A549 (cell line): ENCODE measurements around the gene RSPH3. TPM values are rescaled to one million over a fixed set of nuclear protein-coding genes. Genes with fewer than 3 reads are reported as not detected.

Experiments used
- ATAC-seq, 2 experiments: fragments of 200-7000 bp in 1 of 2; fragments of >200 bp in 1 of 2; cut with Nextera tagmentation in 1 of 2; cut with Tn5 transposase in 1 of 2; 3 replicates each; pipeline versions ENCODE4 v1.8.0 to v1.9.1; 2018 to 2020; ENCODE audit warnings: mild to moderate bottlenecking in 1 of 2, moderate library complexity in 1 of 2
- CTCF ChIA-PET: fragments of 300-600 bp; sonication (Branson Sonifier 250); formaldehyde crosslinking; extraction: SDS; loops from one replicate; lab custom pipeline; 2021; ENCODE audit warnings: antibody characterized with exemption, inconsistent platforms; lab: Yijun Ruan, JAX
- POLR2A ChIA-PET: fragments of 350-600 bp; formaldehyde crosslinking; extraction: SDS; loops from one replicate; lab custom pipeline; 2021; ENCODE audit warnings: antibody characterized with exemption, inconsistent platforms; lab: Yijun Ruan, JAX
- DNase-seq, 2 experiments: peaks; one replicate each; pipeline versions ENCODE4 v3.0.0 to v3.0.0-alpha.2; 2011 to 2016; ENCODE audit warnings: low read depth in 1 of 2, low spot score in 1 of 2
- FAIRE-seq: peaks from 2 replicates; lab custom pipeline; 2011; peaks lifted over from hg19 to GRCh38; lab: Jason Lieb, UNC
- H3K27ac ChIP-seq, 2 experiments: fragments of >200 bp; sonication (Bioruptor Twin); formaldehyde crosslinking; 3 replicates each; pipeline ENCODE4 v1.5.1; 2016 to 2017
- H3K4me1 ChIP-seq: fragments of >200 bp; sonication (Bioruptor Twin); formaldehyde crosslinking; 3 replicates; pipeline ENCODE4 v1.6.1; 2016
- H3K4me2 ChIP-seq: fragments of >200 bp; sonication (Bioruptor Twin); formaldehyde crosslinking; 3 replicates; pipeline ENCODE4 v1.6.1; 2016
- H3K4me3 ChIP-seq: fragments of >200 bp; sonication (Bioruptor Twin); formaldehyde crosslinking; 3 replicates; pipeline ENCODE4 v1.5.1; 2016
- H3K9me3 ChIP-seq: fragments of >200 bp; sonication (Bioruptor Twin); formaldehyde crosslinking; 3 replicates; pipeline ENCODE4 v1.6.1; 2016
- BHLHE40 ChIP-seq: IDR thresholded peaks from 2 replicates; pipeline ENCODE4 v1.6.1; 2012; ENCODE audit warnings: low read depth, low read length, inconsistent platforms
- CBX2 ChIP-seq: fragments of 200-600 bp; sonication (generic); IDR thresholded peaks from 2 replicates; pipeline ENCODE4 v1.6.1; 2016; ENCODE audit warnings: low read depth, mild to moderate bottlenecking, borderline replicate concordance
- CBX8 ChIP-seq: fragments of 200-600 bp; sonication (generic); IDR thresholded peaks from 2 replicates; pipeline ENCODE4 v1.6.1; 2016
- CEBPB ChIP-seq, 2 experiments: fragments of >200 bp in 1 of 2; sonication (Bioruptor Twin) in 1 of 2; formaldehyde crosslinking in 1 of 2; IDR thresholded peaks; 2 replicates each; pipeline ENCODE4 v1.6.1; 2012 to 2016
- EHMT2 ChIP-seq: fragments of 200-600 bp; sonication (generic); IDR thresholded peaks from 2 replicates; pipeline ENCODE4 v1.6.1; 2016; ENCODE audit warnings: antibody characterized with exemption, low read depth, mild to moderate bottlenecking, moderate library complexity
- FOSB ChIP-seq: fragments of 250-450 bp; sonication (Bioruptor Pico); IDR thresholded peaks from 2 replicates; pipeline ENCODE4 v1.5.0; 2020; ENCODE audit warnings: mild to moderate bottlenecking, moderate library complexity
- HES2 ChIP-seq: fragments of >200 bp; sonication (Bioruptor Twin); formaldehyde crosslinking; IDR thresholded peaks from 2 replicates; pipeline ENCODE4 v1.6.1; 2016
- HOXB13 ChIP-seq: fragments of 250-450 bp; sonication (Bioruptor Pico); IDR thresholded peaks from 2 replicates; pipeline ENCODE4 v1.5.0; 2020; ENCODE audit warnings: low read depth, mild to moderate bottlenecking, moderate library complexity
- JUNB ChIP-seq: fragments of >200 bp; sonication (Bioruptor Twin); formaldehyde crosslinking; IDR thresholded peaks from 2 replicates; pipeline ENCODE4 v1.6.1; 2016
- KDM1A ChIP-seq: fragments of 200-600 bp; sonication (generic); IDR thresholded peaks from 2 replicates; pipeline ENCODE4 v1.6.1; 2016; ENCODE audit warnings: low read depth, mild to moderate bottlenecking
- KDM5A ChIP-seq: fragments of 200-600 bp; sonication (generic); IDR thresholded peaks from 2 replicates; pipeline ENCODE4 v1.6.1; 2016; ENCODE audit warnings: antibody characterized with exemption, mild to moderate bottlenecking
- MAZ ChIP-seq: fragments of 150-350 bp; IDR thresholded peaks from 2 replicates; pipeline ENCODE4 v1.6.1; 2014; ENCODE audit warnings: antibody characterized with exemption, low read depth, low read length, borderline replicate concordance
- NR3C1 ChIP-seq: fragments of >200 bp; sonication (Bioruptor Twin); formaldehyde crosslinking; IDR thresholded peaks from 3 replicates; pipeline ENCODE4 v1.6.1; 2017
- POLR2AphosphoS2 ChIP-seq: conservative IDR thresholded peaks from 2 replicates; pipeline ENCODE4 v1.6.1; 2012; ENCODE audit warnings: low read length, improper control_type of control experiment, inconsistent platforms
- RCOR1 ChIP-seq: fragments of 150-350 bp; IDR thresholded peaks from 2 replicates; pipeline ENCODE4 v1.6.1; 2014; ENCODE audit warnings: antibody characterized with exemption, low read length, low read depth
- SREBF2 ChIP-seq: fragments of 450-650 bp; IDR thresholded peaks from 2 replicates; pipeline ENCODE4 v1.6.1; 2014; ENCODE audit warnings: mild to moderate bottlenecking, moderate library complexity
- TFCP2L1 ChIP-seq: fragments of 250-450 bp; sonication (Bioruptor Pico); IDR thresholded peaks from 2 replicates; pipeline ENCODE4 v1.5.0; 2021; ENCODE audit warnings: mild to moderate bottlenecking
- TP53 ChIP-seq: fragments of 250-450 bp; sonication (Bioruptor Pico); IDR thresholded peaks from 2 replicates; pipeline ENCODE4 v1.5.0; 2021; ENCODE audit warnings: mild to moderate bottlenecking, moderate library complexity
- ZFP36 ChIP-seq: fragments of 450-650 bp; IDR thresholded peaks from 2 replicates; pipeline ENCODE4 v1.6.1; 2014; ENCODE audit warnings: borderline replicate concordance; ENCODE audit not compliant: partially characterized antibody
- ZSCAN20 ChIP-seq: fragments of 250-450 bp; sonication (Bioruptor Pico); IDR thresholded peaks from 2 replicates; pipeline ENCODE4 v1.8.0; 2022; ENCODE audit warnings: mild to moderate bottlenecking, moderate library complexity
- WGBS: methylation state at CpG from one replicate; pipeline ENCODE4 v1.1.6; 2017; ENCODE audit errors: missing lambda C conversion rate; 5-methylcytosine and 5-hydroxymethylcytosine counted together
- polyA plus RNA-seq, 4 experiments: library from polyadenylated mRNA; depleted of rRNA in 3 of 4; stranded (reverse); fragments of >200 nt; fragmentation: RNase III in 1 of 4; extraction: RNeasy Plus Mini Kit Qiagen cat#74134 plus additional on column Dnase treatment in 1 of 4; gene quantifications; 2 replicates in 3 of 4; 3 replicates in 1 of 4; pipeline ENCODE4 v1.2.3, GENCODE V29; 2011 to 2017
- TF ChIP-seq, protein P1 (sequence below): fragments of >200 bp; sonication (Bioruptor Twin); formaldehyde crosslinking; IDR thresholded peaks from 3 replicates; pipeline ENCODE4 v1.6.1; 2016
- TF ChIP-seq, protein P2 (sequence below): fragments of 200-600 bp; sonication (generic); IDR thresholded peaks from 2 replicates; pipeline ENCODE4 v1.6.1; 2016; ENCODE audit warnings: antibody characterized with exemption, mild to moderate bottlenecking, moderate library complexity

The RSPH3 gene
- polyA plus RNA-seq, 2 of the 4 experiments (the other 2 are of a cell fraction) = 2.6 to 3.6 TPM

GRCh38 chr6:159007510-159007909 is 7.5 kb upstream of the RSPH3 start:
- CTCF ChIA-PET = interaction anchor here (0.8 to 5.9 kb wide), 3 partner anchors 16 to 128 kb away, joined by 3 to 45 read pairs (median 28); no protein-coding TSS in a partner anchor
- 64% methylated on average over 5 of the region's 5 CpGs for whole genome bisulfite sequencing
- 0 out of 3 replicates have a peak, but pooled peaks cover under 1% of the 10 kb centered on the region for H3K4me1 ChIP-seq
- ATAC-seq (no peak), DNase-seq (no peak), FAIRE-seq (no peak)
- H3K4me2 ChIP-seq = no peak overlapping the region
- POLR2A ChIA-PET = no interaction called here
- no peaks in the 10 kb centered on the region for H3K9me3 ChIP-seq
- TF ChIP-seq EHMT2 (no peak), CEBPB (IDR thresholded peaks at IDR 0.05) (no peak), CBX2 (no peak), HOXB13 (no peak), HES2 (no peak), FOSB (no peak), ZFP36 (no peak), NR3C1 (no peak), ZSCAN20 (CRISPR knock-in tag) (no peak), BHLHE40 (no peak), POLR2AphosphoS2 (no peak), KDM5A (no peak)
- H3K4me3 ChIP-seq = no peak overlapping the region
- no peak overlapping the region for H3K27ac ChIP-seq

DNA sequence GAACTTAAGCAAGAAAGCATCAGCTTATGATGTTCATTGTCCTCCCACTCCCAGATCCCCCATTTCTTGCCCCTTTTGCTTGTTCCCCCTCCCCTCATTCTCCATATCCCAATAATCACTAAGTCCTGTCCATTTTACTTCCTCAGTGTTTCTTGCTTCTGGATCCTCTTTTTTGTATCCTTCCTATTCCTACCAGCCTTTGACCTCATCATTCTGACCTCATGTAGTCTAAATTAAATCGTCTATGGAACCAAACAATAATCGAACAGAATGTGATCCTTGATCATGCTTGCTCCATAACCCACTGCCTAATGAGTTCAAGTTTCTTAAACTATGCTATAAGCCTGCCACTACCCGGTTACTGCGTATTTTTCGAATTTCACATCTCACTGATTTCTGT is 5.4 kb upstream of the RSPH3 start:
- no peak for TF ChIP-seq KDM1A
- no peak for TF ChIP-seq ZSCAN20 (CRISPR knock-in tag)
- TF ChIP-seq TFCP2L1 (CRISPR knock-in tag) = no peak
- TF ChIP-seq SREBF2 = no peak
- TF ChIP-seq RCOR1 = no peak
- TF ChIP-seq, protein P1, sequence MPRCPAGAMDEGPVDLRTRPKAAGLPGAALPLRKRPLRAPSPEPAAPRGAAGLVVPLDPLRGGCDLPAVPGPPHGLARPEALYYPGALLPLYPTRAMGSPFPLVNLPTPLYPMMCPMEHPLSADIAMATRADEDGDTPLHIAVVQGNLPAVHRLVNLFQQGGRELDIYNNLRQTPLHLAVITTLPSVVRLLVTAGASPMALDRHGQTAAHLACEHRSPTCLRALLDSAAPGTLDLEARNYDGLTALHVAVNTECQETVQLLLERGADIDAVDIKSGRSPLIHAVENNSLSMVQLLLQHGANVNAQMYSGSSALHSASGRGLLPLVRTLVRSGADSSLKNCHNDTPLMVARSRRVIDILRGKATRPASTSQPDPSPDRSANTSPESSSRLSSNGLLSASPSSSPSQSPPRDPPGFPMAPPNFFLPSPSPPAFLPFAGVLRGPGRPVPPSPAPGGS = no peak
- no peak for TF ChIP-seq FOSB
- no peak for TF ChIP-seq TP53
- TF ChIP-seq JUNB = no peak
- no peak for ATAC-seq
- no peaks in the 10 kb centered on the region for H3K9me3 ChIP-seq
- no peak for FAIRE-seq
- DNase-seq = no peak
- ChIA-PET CTCF (interaction anchor here (5.9 kb wide), 1 partner anchor 99 kb away, joined by 45 read pairs; no protein-coding TSS in a partner anchor), POLR2A (no interaction called here)
- H3K4me3 ChIP-seq = no peak overlapping the region
- WGBS = 64% methylated on average over 5 of the region's 5 CpGs
- H3K4me2 ChIP-seq = no peak overlapping the region
- peaks cover 13% of the 10 kb centered on the region; the same call in 1 of the 3 replicates for H3K4me1 ChIP-seq
- H3K27ac ChIP-seq = no peak overlapping the region

DNA sequence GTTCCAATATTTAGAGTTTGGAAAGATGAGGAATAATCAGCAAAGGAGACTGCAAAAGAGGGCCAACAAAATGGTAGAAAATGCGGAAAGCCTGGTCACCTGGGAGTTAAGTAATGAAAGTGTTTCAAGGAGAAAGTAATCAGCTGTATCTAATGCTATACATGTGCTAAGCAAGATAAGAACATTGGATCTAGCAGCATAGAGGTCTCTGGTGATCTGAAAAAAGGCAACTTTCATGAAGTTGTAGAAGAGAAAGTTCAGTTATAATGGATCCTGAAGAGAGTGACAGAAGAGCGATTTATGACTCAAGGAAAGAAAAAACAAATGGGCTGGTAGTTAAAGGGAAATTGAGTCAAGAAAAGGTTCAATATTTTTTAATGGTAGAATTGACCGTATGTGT is 4.6 kb upstream of the RSPH3 start:
- TF ChIP-seq MAZ = no peak
- no peak for TF ChIP-seq CBX8
- TF ChIP-seq, protein P2, sequence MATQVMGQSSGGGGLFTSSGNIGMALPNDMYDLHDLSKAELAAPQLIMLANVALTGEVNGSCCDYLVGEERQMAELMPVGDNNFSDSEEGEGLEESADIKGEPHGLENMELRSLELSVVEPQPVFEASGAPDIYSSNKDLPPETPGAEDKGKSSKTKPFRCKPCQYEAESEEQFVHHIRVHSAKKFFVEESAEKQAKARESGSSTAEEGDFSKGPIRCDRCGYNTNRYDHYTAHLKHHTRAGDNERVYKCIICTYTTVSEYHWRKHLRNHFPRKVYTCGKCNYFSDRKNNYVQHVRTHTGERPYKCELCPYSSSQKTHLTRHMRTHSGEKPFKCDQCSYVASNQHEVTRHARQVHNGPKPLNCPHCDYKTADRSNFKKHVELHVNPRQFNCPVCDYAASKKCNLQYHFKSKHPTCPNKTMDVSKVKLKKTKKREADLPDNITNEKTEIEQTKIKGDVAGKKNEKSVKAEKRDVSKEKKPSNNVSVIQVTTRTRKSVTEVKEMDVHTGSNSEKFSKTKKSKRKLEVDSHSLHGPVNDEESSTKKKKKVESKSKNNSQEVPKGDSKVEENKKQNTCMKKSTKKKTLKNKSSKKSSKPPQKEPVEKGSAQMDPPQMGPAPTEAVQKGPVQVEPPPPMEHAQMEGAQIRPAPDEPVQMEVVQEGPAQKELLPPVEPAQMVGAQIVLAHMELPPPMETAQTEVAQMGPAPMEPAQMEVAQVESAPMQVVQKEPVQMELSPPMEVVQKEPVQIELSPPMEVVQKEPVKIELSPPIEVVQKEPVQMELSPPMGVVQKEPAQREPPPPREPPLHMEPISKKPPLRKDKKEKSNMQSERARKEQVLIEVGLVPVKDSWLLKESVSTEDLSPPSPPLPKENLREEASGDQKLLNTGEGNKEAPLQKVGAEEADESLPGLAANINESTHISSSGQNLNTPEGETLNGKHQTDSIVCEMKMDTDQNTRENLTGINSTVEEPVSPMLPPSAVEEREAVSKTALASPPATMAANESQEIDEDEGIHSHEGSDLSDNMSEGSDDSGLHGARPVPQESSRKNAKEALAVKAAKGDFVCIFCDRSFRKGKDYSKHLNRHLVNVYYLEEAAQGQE = no peak

More for the DNA sequence above, 4.6 kb upstream of the RSPH3 start:
- 59% methylated on average over 3 of the region's 3 CpGs for WGBS
- ATAC-seq (no peak), DNase-seq (no peak), FAIRE-seq (no peak)
- ChIA-PET CTCF (interaction anchor here (1.0 to 5.9 kb wide), 2 partner anchors 100 to 120 kb away, joined by 3 to 45 read pairs; no protein-coding TSS in a partner anchor), POLR2A (no interaction called here)
- H3K27ac ChIP-seq = no peak overlapping the region
- H3K4me2 ChIP-seq = no peak overlapping the region
- no peak overlapping the region for H3K4me3 ChIP-seq
- H3K9me3 ChIP-seq = no peaks in the 10 kb centered on the region
- H3K4me1 ChIP-seq = peaks cover 13% of the 10 kb centered on the region; the same call in 1 of the 3 replicates
